HUDEP-2 (cell line): ENCODE measurements around the gene PNPLA2.
A peak's percentile ranks its signal among the peaks of the same experiment; 100 is the strongest.

Experiments
- DNase-seq, 76 experiments: peaks; one replicate each; lab custom pipeline; 2025; ENCODE audit not compliant: unreplicated experiment in 76 of 76; lab: John Stamatoyannopoulos, UW

Gene PNPLA2, protein sequence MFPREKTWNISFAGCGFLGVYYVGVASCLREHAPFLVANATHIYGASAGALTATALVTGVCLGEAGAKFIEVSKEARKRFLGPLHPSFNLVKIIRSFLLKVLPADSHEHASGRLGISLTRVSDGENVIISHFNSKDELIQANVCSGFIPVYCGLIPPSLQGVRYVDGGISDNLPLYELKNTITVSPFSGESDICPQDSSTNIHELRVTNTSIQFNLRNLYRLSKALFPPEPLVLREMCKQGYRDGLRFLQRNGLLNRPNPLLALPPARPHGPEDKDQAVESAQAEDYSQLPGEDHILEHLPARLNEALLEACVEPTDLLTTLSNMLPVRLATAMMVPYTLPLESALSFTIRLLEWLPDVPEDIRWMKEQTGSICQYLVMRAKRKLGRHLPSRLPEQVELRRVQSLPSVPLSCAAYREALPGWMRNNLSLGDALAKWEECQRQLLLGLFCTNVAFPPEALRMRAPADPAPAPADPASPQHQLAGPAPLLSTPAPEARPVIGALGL

DNA sequence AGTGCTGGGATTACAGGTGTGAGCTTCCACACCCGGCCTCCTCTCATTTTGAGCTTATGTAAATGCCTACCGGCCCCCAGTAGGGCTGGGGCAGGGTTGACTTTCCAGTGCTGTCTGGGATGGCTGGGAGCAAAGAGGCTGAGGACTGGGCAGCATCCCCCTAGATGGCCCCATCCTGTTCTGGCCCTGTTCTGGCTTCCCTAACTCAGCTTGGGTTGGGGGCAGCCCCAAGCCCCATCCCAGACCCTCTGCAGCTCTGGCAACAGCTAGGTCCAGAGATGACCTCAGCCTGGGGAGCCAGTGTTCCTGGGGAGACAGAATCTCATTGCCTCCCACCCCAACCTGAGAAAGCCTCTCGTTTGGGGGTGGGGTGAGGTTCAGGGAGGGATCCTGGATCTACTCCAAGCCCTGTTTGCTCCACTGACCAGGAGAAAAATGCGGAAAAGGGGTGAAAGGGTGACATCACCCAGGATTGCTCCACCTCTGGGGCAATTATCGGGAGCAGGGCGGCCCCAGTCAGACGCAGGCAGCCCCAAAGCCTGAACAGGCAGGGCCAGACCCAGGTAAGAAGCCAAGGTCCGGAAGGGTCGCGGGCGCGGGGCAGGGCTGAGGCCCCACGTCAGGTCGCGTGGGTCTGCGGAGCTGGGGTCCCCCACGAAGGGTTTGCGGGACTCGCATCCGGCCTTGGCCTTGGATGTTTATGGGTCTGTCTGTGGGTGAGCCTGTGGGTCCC, at the start of gene PNPLA2:
Gene PNPLA2, plus strand, starts transcription at position 519 of the 733 bp plus-strand sequence. CDS start 805 bp downstream, outside the sequence.
- no peak for DNase-seq

DNA sequence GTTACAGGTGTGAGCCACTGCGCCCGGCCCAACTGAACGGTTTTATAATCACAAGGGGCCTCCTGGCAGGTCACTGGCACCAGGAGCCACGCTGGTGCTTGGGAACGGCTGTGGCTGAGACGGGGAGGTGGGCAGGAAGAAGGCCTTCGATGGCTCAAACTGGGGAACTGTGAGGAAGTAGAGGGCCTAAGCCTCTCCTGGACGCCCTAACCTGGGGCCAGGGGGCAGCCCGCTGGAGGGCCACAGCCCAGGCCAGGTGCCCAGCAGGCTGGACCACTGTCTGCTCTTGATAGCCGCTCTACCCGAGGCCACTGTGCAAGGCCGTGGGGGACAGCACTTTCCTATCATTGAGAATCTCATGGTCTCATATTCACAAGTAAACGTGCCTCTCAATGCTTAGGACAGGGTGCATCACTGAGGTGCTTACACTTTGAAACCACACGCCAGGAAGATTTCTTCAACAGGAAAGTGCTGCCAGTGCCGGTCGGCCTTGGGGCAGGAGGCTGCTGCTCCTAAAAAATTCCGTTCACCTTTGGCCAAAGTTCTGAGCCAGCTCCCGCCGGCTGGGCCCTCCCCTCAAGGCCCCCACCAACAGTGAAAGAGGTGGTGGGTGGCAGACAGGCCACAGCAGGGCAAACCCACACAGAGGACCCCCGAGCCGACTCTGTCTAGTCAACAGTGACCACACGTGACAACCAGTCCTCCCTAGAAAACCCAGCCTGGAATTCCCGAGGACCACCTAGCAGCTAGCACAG, 48.6 kb upstream of the PNPLA2 start:
- DNase-seq = no peak

DNA sequence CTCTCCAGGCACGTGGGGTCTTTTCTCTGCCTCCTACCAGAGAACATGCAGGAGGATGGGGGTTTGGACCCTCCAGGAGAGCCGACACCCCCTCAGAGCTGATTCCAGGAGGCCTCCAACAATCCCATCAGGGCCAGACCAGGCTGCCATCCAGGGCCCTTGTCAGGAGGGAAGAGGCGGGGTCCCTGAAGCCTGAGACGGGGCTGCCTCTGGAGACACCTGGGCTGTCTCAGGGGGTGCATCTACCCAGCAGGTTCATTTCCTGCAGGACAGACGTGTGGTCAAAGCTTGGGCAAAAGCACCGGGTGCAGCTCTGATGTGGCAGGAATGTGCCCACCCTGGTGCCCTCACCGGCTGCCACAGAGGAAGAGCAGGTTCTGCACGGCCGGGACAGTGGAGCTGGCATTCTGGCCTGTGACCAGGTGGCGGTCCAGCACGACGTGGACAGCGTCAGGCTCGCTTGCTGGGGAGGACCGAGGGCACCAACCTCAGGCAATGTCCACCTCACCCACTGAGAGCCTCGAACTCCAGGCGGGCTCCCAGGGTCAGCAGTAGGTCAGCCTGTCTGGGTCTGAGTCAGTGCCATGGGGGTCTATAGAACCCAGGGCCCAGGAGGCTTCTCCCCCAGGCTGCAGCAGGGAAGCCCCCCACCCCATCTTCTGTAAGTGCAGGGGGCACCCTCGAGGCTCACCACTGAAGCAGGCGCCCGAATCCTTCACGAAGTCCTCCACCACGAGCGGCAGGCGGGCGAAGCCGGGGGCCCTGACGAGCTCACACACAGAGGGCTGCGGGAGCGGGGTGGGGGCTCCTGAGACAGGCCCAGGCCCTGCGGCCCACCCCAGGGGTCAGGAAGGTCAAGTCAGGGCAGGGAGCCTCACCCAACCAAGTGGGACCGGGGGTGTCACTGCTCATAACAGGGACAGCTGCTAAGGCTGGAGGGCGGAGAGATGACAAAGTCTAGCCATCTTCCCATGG, 47.8 kb upstream of the PNPLA2 start:
- no peak for DNase-seq

DNA sequence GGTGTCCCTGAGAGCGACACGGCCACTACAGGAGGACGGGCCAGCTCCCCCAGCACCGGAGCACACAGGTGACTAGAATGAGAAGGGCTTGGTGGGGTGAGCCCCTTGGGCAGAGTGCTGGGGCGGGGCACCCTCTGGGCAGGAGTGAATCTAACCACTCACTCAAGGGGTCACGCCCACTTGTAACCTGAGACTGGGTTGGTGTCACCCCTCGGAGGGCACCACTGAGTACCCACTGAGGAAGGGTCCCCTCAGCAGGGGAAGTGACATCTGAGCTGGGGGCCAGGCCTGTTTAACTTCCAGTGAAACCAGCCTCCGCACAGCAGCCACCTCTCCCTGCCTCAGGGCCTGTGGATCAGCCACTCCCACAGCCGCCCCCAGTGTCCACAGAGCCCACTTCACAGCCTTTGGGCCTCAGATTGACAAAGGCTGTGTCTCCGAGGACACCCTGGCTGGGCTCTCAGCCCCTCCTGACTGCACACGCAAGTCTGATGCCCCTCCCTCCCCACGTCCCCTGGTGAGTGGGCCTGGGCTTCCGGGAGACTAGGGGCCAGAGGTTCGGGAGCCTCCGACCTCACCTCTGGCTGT, 47.0 kb upstream of the PNPLA2 start:
- DNase-seq = no peak

DNA sequence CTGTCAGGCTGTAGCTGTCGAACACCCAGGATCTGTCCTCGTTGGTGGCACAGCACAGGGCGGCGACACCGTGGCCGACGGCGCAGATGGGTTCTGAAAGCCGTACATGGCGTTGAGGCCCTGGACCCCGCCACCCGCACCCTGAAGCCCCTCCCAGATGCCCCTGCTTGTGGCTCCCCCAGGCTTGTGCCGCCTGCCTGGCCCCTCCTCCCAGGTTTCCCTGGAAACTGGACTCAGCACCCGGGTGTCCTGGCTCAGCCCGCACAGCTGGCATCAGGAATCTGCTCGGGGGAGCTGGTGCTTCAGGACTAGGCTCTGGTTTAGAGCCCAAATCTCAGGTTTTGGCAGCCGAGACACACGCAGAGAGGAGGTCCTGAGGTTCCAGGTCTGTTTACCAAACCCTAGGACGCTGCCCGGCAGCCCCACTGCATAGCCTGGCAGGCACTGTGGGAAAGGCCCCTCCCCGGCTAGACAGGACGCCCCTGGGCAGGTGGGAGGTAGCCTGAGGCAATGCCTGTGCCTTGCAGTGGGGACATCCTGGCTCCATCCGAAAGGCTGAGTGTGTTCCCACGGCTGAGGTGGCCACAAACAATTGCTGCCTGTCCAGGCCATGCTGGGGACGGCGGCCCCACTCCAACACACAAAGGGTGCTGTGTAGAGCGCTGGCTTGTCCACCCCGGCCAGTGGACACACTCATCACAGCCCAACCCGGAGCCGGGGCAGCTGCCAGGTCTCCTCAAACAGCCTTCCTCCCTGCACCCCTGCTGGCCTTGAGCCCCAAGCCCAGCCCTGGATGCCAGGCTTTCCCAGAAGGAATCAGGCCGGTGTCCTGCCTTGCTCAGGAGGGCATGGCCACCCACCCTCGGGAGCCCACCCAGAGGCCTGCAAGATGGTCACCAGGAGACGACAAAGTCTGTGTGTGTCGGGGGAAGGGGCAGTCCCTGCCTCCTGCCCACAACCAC, 46.0 kb upstream of the PNPLA2 start:
- DNase-seq = no peak

DNA sequence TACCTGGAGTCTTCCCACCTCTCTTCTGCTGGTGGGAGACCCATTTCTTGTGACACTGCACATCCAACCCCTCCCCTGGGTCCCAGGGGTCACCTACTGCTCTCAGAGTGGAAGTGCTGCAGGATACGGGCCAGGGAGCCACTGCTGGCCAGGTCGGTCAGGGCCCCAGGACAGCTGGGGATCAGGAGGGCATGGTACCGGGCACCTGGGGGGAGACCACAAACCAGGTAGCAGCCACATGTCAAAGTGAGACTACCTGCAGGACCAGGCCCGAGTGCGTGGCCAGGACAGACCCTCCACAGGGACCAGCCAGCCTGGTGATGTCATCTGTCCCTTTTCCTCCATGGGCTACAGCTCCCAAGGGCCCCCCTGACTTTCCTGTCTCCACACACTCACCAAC, 45.3 kb upstream of the PNPLA2 start:
- no peak for DNase-seq

DNA sequence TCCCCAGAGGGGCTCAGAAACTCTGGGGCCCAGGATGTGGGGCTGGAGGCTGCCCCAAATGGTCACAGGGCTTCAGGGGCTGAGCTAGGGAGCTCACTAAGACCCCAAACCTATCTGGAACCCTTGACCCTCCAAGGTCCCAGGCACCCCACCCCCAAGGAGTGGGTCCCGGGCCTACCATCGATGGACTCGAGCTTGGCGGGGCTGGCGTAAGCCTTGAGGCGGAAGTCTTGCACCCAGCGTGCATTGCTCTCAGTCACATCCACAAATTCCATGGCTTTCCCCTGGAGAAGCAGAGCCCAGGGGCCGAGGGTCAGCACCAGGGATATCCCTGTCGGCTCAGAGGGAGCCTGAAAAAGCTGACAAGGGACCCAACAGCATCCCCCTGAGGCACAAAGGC, 44.9 kb upstream of the PNPLA2 start:
- DNase-seq = no peak

DNA sequence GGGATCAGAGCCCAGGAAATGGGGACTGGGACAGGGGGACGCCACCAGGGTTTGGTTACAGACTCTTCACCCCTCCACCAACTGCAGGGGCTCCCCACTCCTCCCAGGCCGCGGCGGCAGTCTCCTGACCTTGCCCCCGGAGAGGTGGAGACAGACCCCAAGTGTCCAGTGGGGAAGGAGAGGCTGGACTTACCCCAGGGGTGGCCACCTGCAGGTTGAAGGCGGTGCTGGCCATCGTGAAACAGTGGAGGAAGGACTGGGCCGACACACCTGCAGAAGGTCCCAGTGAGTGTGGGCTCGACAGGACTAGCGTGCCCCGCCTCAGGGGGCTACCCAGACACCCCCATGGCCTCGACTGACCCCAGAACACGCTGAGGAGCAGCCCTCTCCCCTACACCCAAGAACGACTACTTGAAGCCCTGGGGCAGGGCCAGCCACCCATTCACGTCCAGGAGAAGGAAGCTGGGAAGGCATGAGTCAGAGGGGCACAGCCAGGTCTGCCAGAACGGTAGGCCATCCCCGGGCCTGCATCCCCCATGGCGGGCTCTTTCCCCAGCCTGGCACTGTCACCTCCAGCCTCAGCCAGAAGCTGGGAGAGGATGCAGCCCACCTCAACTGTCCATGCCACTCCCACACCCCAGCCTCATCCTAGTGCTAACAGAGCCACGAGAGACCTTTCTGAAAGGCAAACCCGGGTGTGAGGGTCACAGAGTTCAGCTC, 43.7 kb upstream of the PNPLA2 start:
- DNase-seq = no peak

DNA sequence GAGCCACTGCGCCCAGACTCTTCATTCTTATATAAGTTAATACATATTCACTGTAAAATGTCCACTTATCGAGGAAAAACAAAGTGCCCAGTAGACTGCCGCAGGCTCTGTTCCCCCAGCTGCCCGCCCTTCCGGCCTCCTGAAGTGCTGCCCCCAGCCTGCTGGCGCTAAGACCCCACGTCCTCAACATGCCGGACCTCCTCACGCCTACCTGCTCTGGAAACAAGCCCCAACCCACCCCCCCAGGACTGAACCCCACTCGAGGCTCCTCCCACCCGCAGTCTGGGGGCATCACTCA, 42.5 kb upstream of the PNPLA2 start:
- DNase-seq = no peak

DNA sequence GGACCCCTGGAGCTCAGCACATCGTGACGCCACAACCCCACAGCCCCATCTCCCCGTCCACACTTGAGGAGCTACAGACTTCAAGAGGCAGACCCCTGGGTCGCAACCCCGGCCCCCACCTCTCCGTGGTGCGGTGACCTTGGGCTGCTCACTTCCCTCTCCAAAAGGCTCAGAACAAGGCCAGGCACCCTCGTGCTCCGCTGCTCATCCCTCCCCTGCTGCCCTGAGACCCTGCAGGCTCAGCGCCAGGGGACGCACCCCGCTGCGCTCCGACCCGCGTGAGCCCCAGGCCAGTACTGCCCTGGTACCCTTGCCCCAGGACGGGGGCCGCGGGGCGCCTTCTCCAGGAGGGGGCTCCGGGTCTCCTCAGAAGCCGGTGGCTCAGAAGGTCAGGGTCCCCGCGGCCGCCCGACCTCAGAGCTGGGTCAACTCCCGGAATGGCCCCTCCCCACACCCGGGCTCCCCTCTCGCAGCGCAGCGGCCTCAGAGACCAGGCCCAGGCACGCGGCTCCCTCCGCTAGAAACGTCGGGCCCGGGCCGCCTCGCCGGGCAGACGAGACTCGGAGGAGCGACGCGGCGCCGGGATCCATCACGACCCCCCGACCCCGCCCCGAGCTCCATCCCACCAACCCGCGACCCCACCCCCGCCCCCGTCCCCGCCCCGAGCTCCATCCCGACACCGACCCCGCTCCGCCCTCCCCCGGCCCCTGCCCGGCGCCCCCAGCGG, 42.0 kb upstream of the PNPLA2 start:
- DNase-seq = peak in 2 of 76 experiments; percentile 18 to 21

DNA sequence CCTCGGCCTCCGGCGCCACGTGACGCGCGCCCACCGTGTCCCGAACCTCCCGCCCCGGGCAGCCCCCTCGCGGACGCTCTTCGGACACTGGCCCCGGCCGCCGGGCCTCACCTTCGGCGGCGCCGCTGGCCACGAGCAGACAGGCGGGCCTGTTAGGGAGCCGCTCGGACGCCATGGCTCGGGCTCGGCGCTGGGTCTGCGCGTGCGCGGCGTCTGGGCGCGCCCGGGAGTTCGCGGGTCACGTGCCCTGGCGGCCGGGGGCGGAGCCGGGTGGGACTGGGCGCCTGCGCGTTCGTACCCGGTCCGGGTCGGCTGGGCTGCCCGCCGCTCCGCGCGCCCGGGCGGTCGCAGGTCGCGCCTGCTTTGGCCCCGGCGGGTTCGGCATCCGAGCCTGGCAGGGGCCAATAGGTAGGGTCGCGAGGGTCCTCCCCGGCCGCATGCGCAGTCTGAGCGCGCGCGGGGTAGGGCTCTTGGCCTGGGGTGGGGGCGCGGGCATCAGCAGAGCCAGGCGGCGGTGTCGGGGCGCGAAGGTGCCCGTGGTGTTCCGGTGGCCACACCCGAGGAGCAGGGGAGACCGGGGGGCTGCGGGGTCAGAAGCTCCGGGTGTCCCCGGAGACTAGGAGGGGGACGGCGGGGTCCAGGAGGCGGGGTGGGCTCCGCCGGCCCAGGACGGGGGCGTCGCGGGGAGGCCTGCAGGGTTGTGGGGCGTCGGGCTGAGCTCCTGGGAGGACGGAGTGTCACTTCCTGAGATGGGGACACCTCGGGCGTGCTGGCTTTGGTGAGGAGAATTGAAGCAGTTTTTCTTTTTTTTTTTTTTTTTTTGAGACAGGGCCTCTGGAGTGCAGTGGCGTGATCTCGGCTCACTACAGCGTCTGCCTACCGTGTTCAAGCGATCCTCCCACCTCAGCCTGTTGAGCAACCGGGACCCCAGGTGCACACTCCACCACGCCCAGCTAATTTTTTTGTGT, 41.1 kb upstream of the PNPLA2 start, which contains the start of gene GATD1:
Gene GATD1, minus strand, starts transcription at position 200 of the 968 bp plus-strand sequence. Its CDS starts 25 bp downstream, at position 175.
- DNase-seq = peak in 71 of 76 experiments; percentile 40 to 94 (median 83)

DNA sequence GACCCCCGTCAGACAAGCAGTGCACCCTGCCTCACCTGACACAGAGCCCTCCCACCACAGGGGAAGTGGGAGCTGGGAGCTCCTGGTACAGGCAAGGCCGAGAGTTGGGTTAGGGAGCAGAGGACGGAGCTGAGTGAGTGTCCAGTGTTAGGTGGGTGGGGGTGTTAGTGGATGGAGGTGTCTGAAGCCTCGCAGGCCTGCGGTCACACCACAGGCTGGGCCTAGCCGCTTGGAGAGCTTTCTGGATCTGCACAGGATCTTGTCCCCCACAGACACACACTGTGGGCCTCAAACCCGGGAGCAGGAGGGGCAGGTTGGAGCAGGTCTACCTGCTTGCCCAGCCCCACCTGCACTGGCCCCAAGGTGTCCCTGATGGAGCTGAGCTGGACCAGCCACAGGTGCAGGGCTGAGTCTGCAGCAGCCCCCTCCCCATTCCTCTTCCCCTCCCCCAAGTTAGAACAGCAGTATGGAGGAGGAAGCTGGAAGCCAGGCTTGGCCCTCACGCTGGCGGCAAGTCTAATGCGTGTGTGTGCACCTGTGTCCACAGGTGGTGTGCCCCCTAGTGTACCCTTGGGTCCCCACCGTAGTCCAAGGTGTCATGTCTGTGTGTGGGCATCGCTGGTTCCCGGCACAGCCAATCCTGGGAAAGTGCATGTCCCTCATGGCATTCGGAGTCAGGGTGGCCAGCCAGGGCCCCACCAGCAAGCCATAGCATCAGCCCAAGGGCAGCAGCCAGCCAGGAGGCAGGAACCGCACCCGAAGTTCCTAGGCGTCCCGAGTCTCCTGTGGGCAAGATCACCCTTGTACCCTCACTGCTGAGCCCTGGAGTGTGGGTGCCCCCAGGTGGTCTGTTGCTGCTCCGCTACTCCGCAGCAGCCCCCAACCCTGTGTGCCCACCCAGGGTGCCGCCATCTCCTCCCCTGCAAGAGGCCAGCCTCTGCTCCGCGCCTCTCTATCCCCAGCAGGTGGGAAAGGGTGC, 39.4 kb upstream of the PNPLA2 start:
- DNase-seq = no peak

DNA sequence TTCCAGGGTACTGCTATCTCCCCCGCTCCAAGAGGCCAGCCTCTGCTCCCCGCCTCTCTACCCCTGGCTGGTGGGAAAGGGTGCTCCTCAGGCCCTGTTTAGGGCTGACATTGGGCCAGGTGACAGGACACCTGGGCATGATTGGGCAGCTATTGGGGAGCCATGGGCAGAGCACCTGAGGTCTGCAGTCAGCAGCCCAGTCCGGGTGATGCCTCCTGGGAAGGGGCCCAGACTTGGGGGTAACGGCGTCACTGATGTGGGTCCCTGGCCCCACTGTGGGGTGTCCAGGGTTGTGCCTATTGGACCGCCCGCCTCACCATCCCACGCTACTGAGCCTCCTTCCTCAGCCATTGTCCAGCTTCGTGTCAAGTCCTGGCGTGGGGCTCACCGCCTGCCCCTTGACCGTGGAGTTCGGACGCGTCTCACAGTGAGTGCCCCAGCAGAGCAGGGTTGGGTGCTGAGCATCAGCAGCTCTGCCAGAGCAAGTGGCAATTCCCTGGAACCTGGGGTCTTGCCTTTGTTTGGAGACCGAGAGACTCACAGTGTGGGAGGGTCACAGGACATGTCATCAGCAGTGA, 38.7 kb upstream of the PNPLA2 start:
- no peak for DNase-seq
